ENCODE data around the gene PPP1R3F. TPM values are rescaled to one million over a fixed set of nuclear protein-coding genes. Genes with fewer than 3 reads are reported as not detected.
A peak's percentile ranks its signal among the peaks of the same experiment; 100 is the strongest.
"Not testable (repeated sequence)": the region's sequence is repeated elsewhere in the genome, so short reads cannot be mapped to it uniquely, and the experiment has no call there.

PPP1R3F gene
- total and polyA plus RNA-seq, 2 donors from 2014 or later, result 4.5 to 5.1 TPM

GRCh38 chrX:49291615-49292337 is 22.2 kb downstream of the PPP1R3F start:
- Histone ChIP-seq H3K27ac (ENCODE audit: low read depth in 2 of 2, low read length in 2 of 2) (no peak overlapping the region), H3K27me3 (ENCODE audit: control insufficient read depth, insufficient read depth, low read length) (no peaks in the 10 kb centered on the region), H3K36me3 (ENCODE audit: control insufficient read depth in 2 of 3, insufficient read depth in 3 of 3, low read length in 3 of 3) (no peaks in the 10 kb centered on the region), H3K9ac (ENCODE audit: low read length in 3 of 3) (no peak overlapping the region), H3K9me3 (ENCODE audit: control insufficient read depth in 2 of 3, insufficient read depth in 1 of 3, low read length in 3 of 3) (no peaks in the 10 kb centered on the region), H3K4me3 (ENCODE audit: low read length in 3 of 3) (no peak overlapping the region), H3K4me1 (ENCODE audit: control insufficient read depth in 2 of 3, insufficient read depth in 2 of 3, low read depth in 1 of 3, low read length in 3 of 3) (no peaks in the 10 kb centered on the region)
- peak; percentile 48 for TF ChIP-seq CTCF (IDR thresholded peaks at IDR 0.05; ENCODE audit: borderline replicate concordance, extremely low read depth, insufficient read depth)
- peak; percentile 66 to 78 (median 72) for DNase-seq
- intact Hi-C loops (cut with DNase I), result no loop called here
- FAIRE-seq, result no peak

GRCh38 chrX:49292400-49293362 is 23.1 kb downstream of the PPP1R3F start:
- FAIRE-seq (no peak), DNase-seq (peak in 1 of 5 donors; percentile 61)
- intact Hi-C loops (cut with DNase I), result no loop called here
- TF ChIP-seq CTCF (IDR thresholded peaks at IDR 0.05; ENCODE audit: borderline replicate concordance, extremely low read depth, insufficient read depth), result no peak
- no peak overlapping the region for H3K27ac ChIP-seq (ENCODE audit: low read depth in 2 of 2, low read length in 2 of 2)
- no peak overlapping the region for H3K4me3 ChIP-seq (ENCODE audit: low read length in 3 of 3)
- H3K9ac ChIP-seq (ENCODE audit: low read length in 3 of 3), result no peak overlapping the region
- H3K27me3 ChIP-seq (ENCODE audit: control insufficient read depth, insufficient read depth, low read length), result no peaks in the 10 kb centered on the region
- no peaks in the 10 kb centered on the region for H3K36me3 ChIP-seq (ENCODE audit: control insufficient read depth in 2 of 3, insufficient read depth in 3 of 3, low read length in 3 of 3)
- no peaks in the 10 kb centered on the region for H3K4me1 ChIP-seq (ENCODE audit: control insufficient read depth in 2 of 3, insufficient read depth in 2 of 3, low read depth in 1 of 3, low read length in 3 of 3)
- no peaks in the 10 kb centered on the region for H3K9me3 ChIP-seq (ENCODE audit: control insufficient read depth in 2 of 3, insufficient read depth in 1 of 3, low read length in 3 of 3)

GRCh38 chrX:49299293-49299692 is 29.7 kb downstream of the PPP1R3F start:
- H3K36me3 ChIP-seq (ENCODE audit: control insufficient read depth in 2 of 3, insufficient read depth in 3 of 3, low read length in 3 of 3); H3K27me3 ChIP-seq (ENCODE audit: control insufficient read depth, insufficient read depth, low read length); H3K4me1 ChIP-seq (ENCODE audit: control insufficient read depth in 2 of 3, insufficient read depth in 2 of 3, low read depth in 1 of 3, low read length in 3 of 3); FAIRE-seq; H3K9ac ChIP-seq (ENCODE audit: low read length in 3 of 3); DNase-seq; intact Hi-C loops (cut with DNase I); H3K9me3 ChIP-seq (ENCODE audit: control insufficient read depth in 2 of 3, insufficient read depth in 1 of 3, low read length in 3 of 3); H3K4me3 ChIP-seq (ENCODE audit: low read length in 3 of 3); H3K27ac ChIP-seq (ENCODE audit: low read depth in 2 of 2, low read length in 2 of 2): not testable (repeated sequence)

GRCh38 chrX:49300703-49301102 is 31.1 kb downstream of the PPP1R3F start:
- FAIRE-seq (no peak), DNase-seq (no peak)
- Histone ChIP-seq H3K4me3 (ENCODE audit: low read length in 3 of 3) (no peak overlapping the region), H3K4me1 (ENCODE audit: control insufficient read depth in 2 of 3, insufficient read depth in 2 of 3, low read depth in 1 of 3, low read length in 3 of 3) (no peaks in the 10 kb centered on the region), H3K9me3 (ENCODE audit: control insufficient read depth in 2 of 3, insufficient read depth in 1 of 3, low read length in 3 of 3) (no peaks in the 10 kb centered on the region), H3K27ac (ENCODE audit: low read depth in 2 of 2, low read length in 2 of 2) (no peak overlapping the region), H3K9ac (ENCODE audit: low read length in 3 of 3) (no peak overlapping the region), H3K27me3 (ENCODE audit: control insufficient read depth, insufficient read depth, low read length) (no peaks in the 10 kb centered on the region), H3K36me3 (ENCODE audit: control insufficient read depth in 2 of 3, insufficient read depth in 3 of 3, low read length in 3 of 3) (no peaks in the 10 kb centered on the region)
- TF ChIP-seq CTCF (IDR thresholded peaks at IDR 0.05; ENCODE audit: borderline replicate concordance, extremely low read depth, insufficient read depth), result no peak
- intact Hi-C loops (cut with DNase I), result no loop called here
